ENCODE data around the gene WBP2. TPM values are rescaled to one million over a fixed set of nuclear protein-coding genes. Genes with fewer than 3 reads are reported as not detected.

The WBP2 gene
- total RNA-seq, 2 experiments from 2014 or later, result 64.3 to 68.6 TPM

DNA sequence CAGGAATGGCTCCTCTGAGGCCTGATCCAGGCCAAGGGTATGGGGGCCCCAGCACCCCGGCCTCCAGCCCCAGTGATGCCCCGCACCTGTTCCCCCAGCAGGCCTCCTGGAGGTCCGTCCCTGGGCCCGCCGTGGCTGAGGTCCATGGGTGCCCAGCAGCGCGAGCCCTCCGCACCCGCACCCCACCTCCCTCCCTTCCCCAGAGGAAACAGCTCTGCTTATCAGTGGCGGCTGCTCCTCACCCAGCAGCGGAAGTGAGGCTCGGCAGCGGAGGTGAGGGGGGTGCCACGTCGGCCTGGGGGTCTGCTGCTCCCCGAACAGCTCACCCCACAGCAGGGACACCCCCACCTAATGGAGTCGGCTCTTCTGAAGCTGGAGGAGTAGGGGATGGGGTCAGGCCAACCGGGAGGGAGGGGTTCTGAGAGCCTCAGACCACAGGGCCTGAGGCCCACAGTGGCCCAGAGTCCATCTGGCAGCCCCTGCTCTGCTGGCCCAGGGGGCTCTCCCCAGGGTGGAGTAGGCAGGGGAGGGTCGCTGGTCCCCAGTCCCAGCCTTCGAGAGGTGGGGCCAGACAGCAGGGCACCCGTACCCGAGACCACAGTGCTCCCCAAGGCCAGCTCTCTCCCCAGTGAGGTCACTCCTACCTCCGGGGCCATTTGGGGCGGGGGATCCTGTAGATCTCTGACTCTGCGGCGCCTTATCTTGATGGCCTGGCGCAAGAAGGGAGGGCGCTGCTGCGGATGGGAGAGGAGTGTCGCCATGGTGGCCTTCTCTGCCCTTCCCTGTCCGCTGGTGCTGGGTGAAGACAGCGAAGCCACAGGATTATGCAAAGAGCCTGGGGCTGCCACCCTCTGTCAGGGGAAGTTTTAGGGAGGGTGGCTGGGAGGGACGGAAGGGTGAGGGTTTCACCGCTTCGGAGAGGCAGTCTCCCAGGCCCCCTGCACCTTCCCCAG is 11.3 kb downstream of the WBP2 start, which contains the start of gene UNC13D:
Gene UNC13D, minus strand, starts transcription at position 828 of the 953 bp plus-strand sequence. Its CDS starts 67 bp downstream, at position 761.
- Mint-ChIP-seq H3K4me3 (peak within 1 kb of the TSS; percentile 91), H3K27me3 (ENCODE audit: low read depth) (no peaks in the 10 kb centered on the region), H3K27ac (peak within 1 kb of the TSS; percentile 97), H3K4me1 (ENCODE audit: low read depth) (peaks cover 38% of the 10 kb centered on the region), H3K9me3 (ENCODE audit: insufficient read depth) (no peaks in the 10 kb centered on the region), H3K36me3 (ENCODE audit: low read depth) (peaks cover 50% of the 10 kb centered on the region)
- DNase-seq (peak; percentile 79), ATAC-seq (peak; percentile 75)
- ChIA-PET POLR2A (interaction anchor here (0.5 to 5.5 kb wide), 16 partner anchors 10 to 1136 kb away, joined by 3 to 66 read pairs (median 4); partner anchors contain the start of genes UNK and WBP2), CTCF (interaction anchor here (0.6 to 4.8 kb wide), 21 partner anchors 11 to 211 kb away, joined by 3 to 49 read pairs (median 3); partner anchors contain the start of genes GALK1, SMIM5 and WBP2)

DNA sequence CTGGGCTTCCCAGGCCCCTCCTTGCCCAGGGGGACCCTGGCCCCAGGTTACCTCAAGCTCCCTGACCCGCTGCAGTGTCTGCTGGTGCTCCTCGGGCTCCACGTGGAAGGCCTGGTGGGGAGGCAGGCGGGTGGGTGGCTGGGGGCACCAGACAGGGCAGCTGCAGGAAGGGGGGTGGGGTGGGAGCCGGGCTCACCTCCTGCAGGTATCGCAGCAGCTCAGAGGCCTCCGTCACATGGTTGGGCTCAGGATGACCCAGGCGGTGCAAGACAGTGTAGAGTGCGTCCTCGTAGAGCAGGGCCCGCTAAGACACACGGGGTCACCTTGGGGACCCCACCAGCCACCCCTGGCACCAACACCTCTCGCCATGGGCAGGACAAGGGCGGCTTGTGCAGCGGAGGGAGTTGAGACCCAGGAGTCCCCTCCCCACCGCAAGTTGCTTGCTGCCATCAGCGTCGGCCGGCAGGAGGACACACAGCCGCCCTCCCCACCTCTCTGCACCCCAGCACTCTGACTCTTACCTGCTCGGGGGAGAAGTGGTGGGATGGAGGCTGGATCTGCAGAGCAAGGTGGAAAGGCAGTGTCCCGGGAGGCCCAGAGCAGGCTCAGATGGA is 12.1 kb downstream of the WBP2 start:
- Mint-ChIP-seq H3K9me3 (ENCODE audit: insufficient read depth) (no peaks in the 10 kb centered on the region), H3K27me3 (ENCODE audit: low read depth) (no peaks in the 10 kb centered on the region), H3K4me3 (peak overlapping the region; percentile 91), H3K4me1 (ENCODE audit: low read depth) (peaks cover 30% of the 10 kb centered on the region), H3K36me3 (ENCODE audit: low read depth) (peaks cover 51% of the 10 kb centered on the region), H3K27ac (peak overlapping the region; percentile 97)
- ChIA-PET POLR2A (interaction anchor here (0.5 to 5.5 kb wide), 14 partner anchors 10 to 1137 kb away, joined by 3 to 66 read pairs (median 4); partner anchors contain the start of genes UNK and WBP2), CTCF (interaction anchor here (0.6 to 4.8 kb wide), 13 partner anchors 12 to 210 kb away, joined by 3 to 49 read pairs (median 4); partner anchors contain the start of genes SMIM5 and WBP2)
- ATAC-seq, result peak; percentile 41
- DNase-seq, result peak; percentile 55

GRCh38 chr17:75842411-75842810 is 12.7 kb downstream of the WBP2 start:
- Mint-ChIP-seq H3K4me3 (peak overlapping the region; percentile 91), H3K9me3 (ENCODE audit: insufficient read depth) (no peaks in the 10 kb centered on the region), H3K4me1 (ENCODE audit: low read depth) (peaks cover 31% of the 10 kb centered on the region), H3K27ac (peak overlapping the region; percentile 97), H3K36me3 (ENCODE audit: low read depth) (peaks cover 53% of the 10 kb centered on the region), H3K27me3 (ENCODE audit: low read depth) (no peaks in the 10 kb centered on the region)
- ATAC-seq (no peak), DNase-seq (no peak)
- ChIA-PET CTCF (interaction anchor here (0.7 to 3.7 kb wide), 5 partner anchors 16 to 92 kb away, joined by 3 to 21 read pairs (median 4); no protein-coding TSS in a partner anchor), POLR2A (interaction anchor here (0.6 to 5.5 kb wide), 5 partner anchors 9 to 58 kb away, joined by 3 to 66 read pairs (median 8); partner anchors contain the start of genes UNK and WBP2)

DNA sequence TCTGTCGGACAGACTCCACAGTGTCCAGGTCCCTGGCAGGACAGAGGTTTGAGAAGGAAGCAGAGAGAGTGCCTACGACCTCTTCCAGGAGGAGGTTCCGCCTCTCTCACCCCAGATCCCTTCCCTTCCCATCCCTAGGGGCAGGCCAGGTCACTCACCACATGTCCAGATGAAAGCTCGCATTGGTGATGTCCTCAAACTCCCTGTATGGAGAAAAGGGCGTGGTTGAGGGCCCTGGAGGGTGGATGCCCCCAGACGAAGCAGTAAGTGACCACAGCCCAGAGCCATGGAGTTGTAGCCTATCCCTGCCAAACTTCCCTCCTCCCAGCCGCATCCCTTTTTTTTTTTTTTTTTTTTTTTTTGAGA is 14.4 kb downstream of the WBP2 start:
- peak overlapping the region; percentile 38 for H3K4me3 Mint-ChIP-seq
- H3K9me3 Mint-ChIP-seq (ENCODE audit: insufficient read depth), result no peaks in the 10 kb centered on the region
- H3K27ac Mint-ChIP-seq, result peak overlapping the region; percentile 52
- no peaks in the 10 kb centered on the region for H3K27me3 Mint-ChIP-seq (ENCODE audit: low read depth)
- ChIA-PET POLR2A (interaction anchor here (3.2 kb wide), 1 partner anchor 14 kb away, joined by 11 read pairs; the partner anchor contains the start of gene WBP2), CTCF (no interaction called here)
- peaks cover 31% of the 10 kb centered on the region for H3K4me1 Mint-ChIP-seq (ENCODE audit: low read depth)
- peaks cover 46% of the 10 kb centered on the region for H3K36me3 Mint-ChIP-seq (ENCODE audit: low read depth)
- no peak for ATAC-seq
- DNase-seq, result no peak

DNA sequence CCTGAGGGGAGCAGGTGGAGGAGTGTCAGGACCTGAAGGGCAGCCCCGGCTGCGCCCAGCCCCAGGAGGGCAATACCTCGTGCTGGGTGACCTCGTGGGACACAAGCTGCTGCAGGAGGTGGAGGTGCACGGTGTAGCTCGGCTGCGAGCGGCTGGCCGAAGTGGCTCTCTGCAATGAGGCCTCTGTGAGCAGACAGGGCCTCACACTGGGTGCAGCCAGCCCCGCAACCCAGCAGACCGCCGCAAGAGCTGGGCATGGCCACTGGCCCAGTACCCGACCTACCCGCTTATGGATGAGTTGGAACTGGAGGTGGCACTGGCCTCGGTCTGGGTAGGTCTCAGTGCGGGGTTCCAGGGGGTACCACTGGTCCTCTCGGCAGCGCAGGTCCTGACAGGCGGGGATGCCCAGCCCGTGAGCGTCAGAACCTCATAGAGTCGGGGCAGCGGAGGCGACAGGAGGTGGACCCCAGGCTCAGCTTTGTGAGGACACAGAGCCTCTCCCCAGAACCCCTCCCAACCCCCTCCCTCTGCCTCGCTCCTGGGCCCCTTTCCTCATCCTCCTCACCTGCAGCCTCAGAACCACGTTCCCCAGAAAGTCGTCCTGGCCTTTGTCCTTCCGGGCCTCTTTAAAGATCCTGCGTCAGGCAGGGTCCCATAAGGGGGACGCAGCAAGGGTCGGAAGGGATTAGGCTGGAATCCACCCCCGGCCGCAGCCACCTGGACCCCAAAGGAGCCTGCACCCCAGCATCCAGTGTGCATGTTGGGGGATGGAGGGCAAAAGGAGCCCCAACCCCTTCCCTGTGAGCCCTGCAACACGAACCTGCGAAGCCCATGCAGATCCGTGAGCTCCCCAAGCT is 15.0 kb downstream of the WBP2 start:
- Mint-ChIP-seq H3K4me3 (no peak overlapping the region), H3K9me3 (ENCODE audit: insufficient read depth) (no peaks in the 10 kb centered on the region), H3K27me3 (ENCODE audit: low read depth) (no peaks in the 10 kb centered on the region), H3K27ac (no peak overlapping the region), H3K36me3 (ENCODE audit: low read depth) (peaks cover 44% of the 10 kb centered on the region), H3K4me1 (ENCODE audit: low read depth) (peaks cover 28% of the 10 kb centered on the region)
- ATAC-seq (no peak), DNase-seq (no peak)
- CTCF ChIA-PET, result interaction anchor here (0.8 kb wide), 1 partner anchor 8 kb away, joined by 3 read pairs; no protein-coding TSS in a partner anchor
- POLR2A ChIA-PET, result interaction anchor here (3.2 kb wide), 1 partner anchor 15 kb away, joined by 11 read pairs; the partner anchor contains the start of gene WBP2

DNA sequence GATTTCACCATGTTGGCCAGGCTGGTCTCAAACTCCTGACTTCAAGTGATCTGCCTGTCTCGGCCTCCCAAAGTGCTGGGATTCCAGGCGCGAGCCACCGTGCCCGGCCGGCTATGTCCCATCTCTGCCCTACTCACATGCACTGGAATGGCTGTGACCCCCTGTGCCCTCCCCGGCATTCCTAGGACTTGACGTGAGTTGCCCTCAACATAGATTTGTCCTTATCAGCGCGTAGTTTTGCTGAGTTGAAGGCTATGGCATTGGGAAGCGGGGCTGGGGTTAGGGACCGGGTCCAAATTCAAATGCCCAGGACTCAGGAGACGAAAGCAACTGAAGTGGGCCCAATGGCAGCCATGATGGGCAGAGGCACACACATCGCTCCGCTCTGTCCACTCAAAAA is 16.7 kb downstream of the WBP2 start:
- ChIA-PET CTCF (no interaction called here), POLR2A (interaction anchor here (0.6 kb wide), 1 partner anchor 18 kb away, joined by 4 read pairs; no protein-coding TSS in a partner anchor)
- ATAC-seq (no peak), DNase-seq (no peak)
- peaks cover 37% of the 10 kb centered on the region for H3K4me1 Mint-ChIP-seq (ENCODE audit: low read depth)
- no peaks in the 10 kb centered on the region for H3K27me3 Mint-ChIP-seq (ENCODE audit: low read depth)
- H3K27ac Mint-ChIP-seq, result no peak overlapping the region
- peaks cover 60% of the 10 kb centered on the region for H3K36me3 Mint-ChIP-seq (ENCODE audit: low read depth)
- H3K9me3 Mint-ChIP-seq (ENCODE audit: insufficient read depth), result no peaks in the 10 kb centered on the region
- H3K4me3 Mint-ChIP-seq, result no peak overlapping the region

DNA sequence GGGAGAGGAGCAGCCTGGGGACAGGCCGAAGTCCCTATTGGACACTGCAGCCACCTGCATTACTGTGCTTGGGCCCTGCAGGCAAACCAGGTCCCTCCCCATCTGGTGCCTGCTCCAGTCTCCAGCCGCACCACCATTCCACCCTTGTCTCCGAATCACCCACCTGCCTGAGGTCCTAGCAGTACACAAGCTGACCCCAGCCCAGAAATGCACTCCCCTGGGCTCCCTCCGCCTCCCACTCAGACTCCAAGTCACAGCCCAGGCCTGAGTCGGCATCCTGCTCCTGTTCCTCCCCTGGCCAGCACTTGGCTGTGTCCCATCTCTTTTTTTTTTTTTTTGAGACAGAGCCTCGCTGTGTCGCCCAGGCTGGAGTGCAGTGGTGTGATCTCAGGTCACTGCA is 17.2 kb downstream of the WBP2 start:
- CTCF ChIA-PET, result interaction anchor here (1.4 kb wide), 1 partner anchor 10 kb away, joined by 5 read pairs; no protein-coding TSS in a partner anchor

GRCh38 chr17:75836605-75837004 is 18.5 kb downstream of the WBP2 start:
- Mint-ChIP-seq H3K9me3 (ENCODE audit: insufficient read depth) (no peaks in the 10 kb centered on the region), H3K4me3 (no peak overlapping the region), H3K36me3 (ENCODE audit: low read depth) (peaks cover 64% of the 10 kb centered on the region), H3K27ac (peak overlapping the region; percentile 11), H3K4me1 (ENCODE audit: low read depth) (peaks cover 49% of the 10 kb centered on the region), H3K27me3 (ENCODE audit: low read depth) (no peaks in the 10 kb centered on the region)
- ATAC-seq, result no peak
- ChIA-PET CTCF (interaction anchor here (0.7 to 1.4 kb wide), 3 partner anchors 9 to 22 kb away, joined by 4 to 5 read pairs (median 5); no protein-coding TSS in a partner anchor), POLR2A (interaction anchor here (0.5 to 17.8 kb wide), 3 partner anchors 9 to 59 kb away, joined by 3 to 205 read pairs (median 6); a partner anchor contains a TSS)
- DNase-seq, result no peak

More for the DNA sequence above, 17.2 kb downstream of the WBP2 start:
- peaks cover 62% of the 10 kb centered on the region for H3K36me3 Mint-ChIP-seq (ENCODE audit: low read depth)
- no peak overlapping the region for H3K4me3 Mint-ChIP-seq
- no peaks in the 10 kb centered on the region for H3K27me3 Mint-ChIP-seq (ENCODE audit: low read depth)
- DNase-seq (no peak), ATAC-seq (no peak)
- H3K4me1 Mint-ChIP-seq (ENCODE audit: low read depth), result peaks cover 42% of the 10 kb centered on the region
- peak overlapping the region; percentile 33 for H3K27ac Mint-ChIP-seq
- POLR2A ChIA-PET, result interaction anchor here (0.6 to 17.8 kb wide), 2 partner anchors 19 to 61 kb away, joined by 4 to 205 read pairs; a partner anchor contains a TSS
- H3K9me3 Mint-ChIP-seq (ENCODE audit: insufficient read depth), result no peaks in the 10 kb centered on the region

DNA sequence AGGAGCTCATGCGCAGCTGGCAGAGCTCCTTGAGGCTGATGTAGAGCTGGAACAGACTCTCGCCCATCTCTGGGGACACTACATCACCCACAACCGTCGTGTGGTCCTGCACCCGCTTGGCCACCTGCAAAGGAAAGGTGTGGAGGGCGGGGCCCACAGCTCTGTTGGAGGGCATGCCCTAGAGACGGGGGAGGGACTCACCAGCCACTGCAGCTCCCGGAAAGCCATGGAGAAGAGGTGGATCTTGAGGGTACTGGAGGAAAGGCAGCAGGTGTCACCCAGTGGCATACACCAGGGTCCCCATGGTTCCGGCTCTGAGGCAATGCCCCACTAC is 19.5 kb downstream of the WBP2 start:
- Mint-ChIP-seq H3K27ac (no peak overlapping the region), H3K9me3 (ENCODE audit: insufficient read depth) (no peaks in the 10 kb centered on the region), H3K27me3 (ENCODE audit: low read depth) (no peaks in the 10 kb centered on the region), H3K36me3 (ENCODE audit: low read depth) (peaks cover 65% of the 10 kb centered on the region), H3K4me1 (ENCODE audit: low read depth) (peaks cover 51% of the 10 kb centered on the region), H3K4me3 (no peak overlapping the region)
- no peak for ATAC-seq
- ChIA-PET CTCF (interaction anchor here (3.8 kb wide), 1 partner anchor 26 kb away, joined by 17 read pairs; no protein-coding TSS in a partner anchor), POLR2A (interaction anchor here (1.7 to 17.8 kb wide), 2 partner anchors 12 to 58 kb away, joined by 3 to 205 read pairs; a partner anchor contains a TSS)
- DNase-seq, result no peak

GRCh38 chr17:75834928-75835653 is 20.0 kb downstream of the WBP2 start:
- DNase-seq, result no peak
- CTCF ChIA-PET, result interaction anchor here (1.1 to 3.8 kb wide), 4 partner anchors 13 to 82 kb away, joined by 3 to 17 read pairs (median 4); no protein-coding TSS in a partner anchor
- H3K4me3 Mint-ChIP-seq, result peak overlapping the region; percentile 3
- H3K27me3 Mint-ChIP-seq (ENCODE audit: low read depth), result no peaks in the 10 kb centered on the region
- H3K36me3 Mint-ChIP-seq (ENCODE audit: low read depth), result peaks cover 65% of the 10 kb centered on the region
- POLR2A ChIA-PET, result interaction anchor here (1.0 to 17.8 kb wide), 4 partner anchors 9 to 58 kb away, joined by 3 to 205 read pairs (median 18); partner anchors contain the start of gene UNC13D
- H3K4me1 Mint-ChIP-seq (ENCODE audit: low read depth), result peaks cover 53% of the 10 kb centered on the region
- H3K27ac Mint-ChIP-seq, result peak overlapping the region; percentile 93
- no peaks in the 10 kb centered on the region for H3K9me3 Mint-ChIP-seq (ENCODE audit: insufficient read depth)
- no peak for ATAC-seq
